AG04449 (cell line): ENCODE data around the gene BZW2.

Experiments
- CTCF ChIA-PET: fragments of 350-600 bp; formaldehyde crosslinking; extraction: SDS; loops from one replicate; lab custom pipeline; 2021; ENCODE audit warnings: antibody characterized with exemption; lab: Yijun Ruan, JAX
- POLR2A ChIA-PET: fragments of 400-600, 350-600 bp; formaldehyde crosslinking; extraction: SDS; loops from one replicate; lab custom pipeline; 2020; ENCODE audit warnings: antibody characterized with exemption, inconsistent platforms; lab: Yijun Ruan, JAX
- DNase-seq: peaks from one replicate; pipeline ENCODE4 v3.0.0-alpha.2; 2010; ENCODE audit warnings: low read depth, low spot score
- H3K4me3 ChIP-seq: 2 replicates; pipeline ENCODE4 v1.5.1; 2011; ENCODE audit warnings: low read depth, mild to moderate bottlenecking, control low read depth, low read length
- CTCF ChIP-seq: IDR thresholded peaks from one replicate; pipeline ENCODE4 v1.5.1; 2011; ENCODE audit warnings: mild to moderate bottlenecking, moderate library complexity, low read length, control low read depth, inconsistent platforms; ENCODE audit not compliant: insufficient read depth; ENCODE audit errors: missing control alignments

Gene BZW2

DNA sequence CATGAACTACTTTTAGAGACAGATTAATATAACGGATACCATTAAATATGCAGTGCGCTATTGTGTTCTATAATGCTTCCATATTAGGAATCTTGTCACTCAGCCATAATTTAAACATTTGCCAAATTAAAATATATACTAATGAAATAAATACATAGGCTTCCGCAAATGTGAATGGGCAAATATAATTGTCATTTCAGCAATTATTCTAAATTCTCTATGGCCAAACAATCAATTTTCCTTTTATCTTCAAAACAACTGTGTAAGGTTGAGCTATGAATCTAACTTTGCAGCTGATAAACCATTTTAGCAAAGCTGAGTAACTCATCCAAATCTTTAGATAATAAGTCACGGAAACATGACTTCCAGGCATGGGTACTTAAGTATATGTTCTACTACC is 86.8 kb downstream of the BZW2 start:
- CTCF ChIA-PET = no interaction called here
- POLR2A ChIA-PET = no interaction called here
- no peak overlapping the region for H3K4me3 ChIP-seq
- no peak for TF ChIP-seq CTCF
- DNase-seq = no peak

DNA sequence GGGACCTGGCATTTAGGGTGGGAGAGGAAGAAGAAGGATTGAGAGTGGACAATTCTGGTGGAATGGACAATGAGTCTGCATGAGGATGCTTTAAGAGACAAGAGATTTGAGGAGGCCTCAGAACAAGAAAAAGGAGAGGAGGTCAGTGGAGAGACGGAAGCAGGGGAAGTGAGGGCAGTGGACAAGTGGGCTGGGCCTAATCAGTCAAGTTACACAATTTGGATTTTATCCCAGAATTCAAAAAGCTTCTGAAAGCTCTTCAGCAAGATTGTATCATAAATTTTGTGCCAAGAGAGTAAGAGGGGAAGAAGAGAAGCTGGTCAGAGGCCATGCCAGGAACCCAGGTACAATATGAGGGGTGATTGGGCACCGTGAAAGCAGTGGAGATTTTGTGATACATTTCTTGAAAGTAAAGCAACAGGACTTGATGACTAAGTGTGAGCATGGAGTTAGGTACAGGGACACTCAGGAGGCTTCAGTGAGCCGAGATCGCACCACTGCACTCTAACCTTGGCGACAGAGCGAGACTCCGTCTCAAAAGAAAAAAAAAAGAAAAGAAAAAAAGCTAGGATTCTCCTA is 88.3 kb downstream of the BZW2 start:
- H3K4me3 ChIP-seq = no peak overlapping the region
- CTCF ChIA-PET = interaction anchor here (1.3 kb wide), 1 partner anchor 10 kb away, joined by 3 read pairs; no protein-coding TSS in a partner anchor
- no peak for TF ChIP-seq CTCF
- POLR2A ChIA-PET = no interaction called here
- DNase-seq = no peak

DNA sequence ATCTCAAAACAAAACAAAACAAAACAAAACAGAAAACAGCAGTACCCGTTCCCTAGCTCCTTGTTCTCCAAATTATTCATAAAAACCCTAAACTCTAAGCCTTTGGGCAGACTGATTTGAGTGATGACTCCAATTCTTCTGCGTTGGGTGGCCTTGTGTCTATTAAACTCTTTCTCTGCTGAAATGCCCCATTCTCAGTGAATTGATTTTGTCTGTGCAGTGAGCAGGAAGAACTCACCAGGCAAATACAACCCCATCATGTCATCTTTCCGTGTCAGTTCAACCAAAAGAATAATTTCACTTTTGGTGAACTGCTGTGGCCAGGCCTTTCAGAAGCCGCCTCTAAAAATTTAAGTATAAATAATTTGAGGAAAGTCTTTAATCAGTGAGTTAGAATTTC is 89.0 kb downstream of the BZW2 start:
- TF ChIP-seq CTCF = no peak
- ChIA-PET CTCF (interaction anchor here (1.3 kb wide), 1 partner anchor 9 kb away, joined by 3 read pairs; no protein-coding TSS in a partner anchor), POLR2A (no interaction called here)
- H3K4me3 ChIP-seq = no peak overlapping the region
- no peak for DNase-seq

DNA sequence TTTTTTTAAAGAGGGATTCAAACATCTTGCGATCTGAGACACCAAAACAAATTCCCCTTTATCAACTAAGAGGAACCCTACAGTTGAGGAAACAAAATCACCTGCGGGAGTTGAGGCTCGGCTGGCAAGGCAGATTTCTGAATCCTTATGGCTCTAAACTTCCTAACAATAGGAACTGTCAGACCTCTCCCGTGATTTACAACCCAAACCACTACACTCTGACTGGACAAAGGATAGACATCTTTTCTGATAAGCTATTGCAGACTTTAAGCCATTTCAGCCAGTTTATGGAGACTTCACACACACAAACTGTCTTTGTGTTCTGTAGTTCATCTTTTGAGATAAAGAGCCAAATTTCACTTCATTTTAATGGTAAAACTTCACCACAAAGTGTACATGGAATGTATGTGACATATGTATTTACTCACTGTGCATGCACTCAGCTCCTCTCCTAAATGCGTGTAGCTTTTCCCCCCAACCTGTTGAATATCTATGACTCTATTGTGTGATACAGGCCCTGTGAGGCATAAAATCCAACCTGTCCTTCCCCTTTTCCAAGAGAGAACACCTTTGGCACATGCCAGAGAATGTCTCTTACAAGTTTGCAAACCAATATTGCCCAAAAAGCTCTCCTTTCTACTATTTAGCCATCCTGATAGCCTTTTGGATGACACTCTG is 92.2 kb downstream of the BZW2 start:
- ChIA-PET POLR2A (no interaction called here), CTCF (interaction anchor here (1.4 kb wide), 1 partner anchor 180 kb away, joined by 3 read pairs; no protein-coding TSS in a partner anchor)
- no peak overlapping the region for H3K4me3 ChIP-seq
- DNase-seq = no peak
- no peak for TF ChIP-seq CTCF

GRCh38 chr7:16739863-16740622 is 94.1 kb downstream of the BZW2 start:
- no peak overlapping the region for H3K4me3 ChIP-seq
- ChIA-PET CTCF (interaction anchor here (1.0 kb wide), 3 partner anchors 11 to 45 kb away, joined by 3 to 4 read pairs (median 3); no protein-coding TSS in a partner anchor), POLR2A (interaction anchor here (0.7 kb wide), 1 partner anchor 93 kb away, joined by 3 read pairs; no protein-coding TSS in a partner anchor)
- peak; percentile 94 for DNase-seq
- no peak for TF ChIP-seq CTCF

- no peak for DNase-seq
- TF ChIP-seq CTCF = no peak
- ChIA-PET CTCF (interaction anchor here (1.0 kb wide), 1 partner anchor 46 kb away, joined by 3 read pairs; no protein-coding TSS in a partner anchor), POLR2A (no interaction called here)
- no peak overlapping the region for H3K4me3 ChIP-seq
These were observed 94.6 kb downstream of the BZW2 start for GRCh38 chr7:16740623-16740953.
